Activated CD8-positive, alpha-beta T cell treated with anti-CD3 and anti-CD28 coated beads for 36 hours (primary cell): Measurements from ENCODE around the gene WDFY2. TPM values are rescaled to one million over a fixed set of nuclear protein-coding genes. Genes with fewer than 3 reads are reported as not detected.
A peak's percentile ranks its signal among the peaks of the same experiment; 100 is the strongest.

ENCODE experiments used
- ATAC-seq: fragments of 200-7000 bp; cut with Tn5 transposase; one replicate; pipeline ENCODE4 v1.10.0; 2021; ENCODE audit warnings: mild to moderate bottlenecking, moderate library complexity
- CTCF ChIA-PET: fragments of 350-600 bp; sonication (Branson Sonifier 250); formaldehyde crosslinking; loops from one replicate; lab custom pipeline; 2021; ENCODE audit warnings: antibody characterized with exemption; lab: Charles Lee
- POLR2A ChIA-PET: fragments of 350-600 bp; sonication (Branson Sonifier 250); formaldehyde crosslinking; loops from one replicate; lab custom pipeline; 2021; ENCODE audit warnings: antibody characterized with exemption; lab: Charles Lee
- DNase-seq: peaks from one replicate; pipeline ENCODE4 v3.0.0-alpha.2; 2020
- H3K27ac Mint-ChIP-seq: one replicate; pipeline ENCODE4 v1.8.0; 2021; ENCODE audit warnings: mild to moderate bottlenecking, mixed read lengths
- H3K27me3 Mint-ChIP-seq: one replicate; pipeline ENCODE4 v1.8.0; 2021; ENCODE audit warnings: mixed read lengths
- H3K36me3 Mint-ChIP-seq: one replicate; pipeline ENCODE4 v1.8.0; 2021; ENCODE audit warnings: low read depth, mixed read lengths
- H3K4me1 Mint-ChIP-seq: one replicate; pipeline ENCODE4 v1.8.0; 2021; ENCODE audit warnings: low read depth, mixed read lengths
- H3K4me3 Mint-ChIP-seq: one replicate; pipeline ENCODE4 v1.8.0; 2021; ENCODE audit warnings: mild to moderate bottlenecking, moderate library complexity, mixed read lengths
- H3K9me3 Mint-ChIP-seq: one replicate; pipeline ENCODE4 v1.8.0; 2021; ENCODE audit warnings: mixed read lengths
- intact Hi-C: fragments of 100-400 bp; cut with micrococcal nuclease; formaldehyde crosslinking; loops from one replicate; pipeline ENCODE4 v1.10.0; 2022
- total RNA-seq, 2 experiments: library from RNA; stranded (reverse); gene quantifications; one replicate each; pipeline ENCODE4 v1.2.3, GENCODE V29; 2021
- TF ChIP-seq, protein P1 (sequence below): fragments of 200-600 bp; IDR thresholded peaks from one replicate; pipeline ENCODE4 v1.8.0; 2022; ENCODE audit warnings: antibody characterized with exemption, mild to moderate bottlenecking

Gene WDFY2
- total RNA-seq, 2 experiments from 2014 or later, result 11.2 to 11.6 TPM

- no peak for DNase-seq
- POLR2A ChIA-PET, result no interaction called here
- ATAC-seq, result no peak
- peaks cover 30% of the 10 kb centered on the region for H3K4me1 Mint-ChIP-seq
- no peak overlapping the region for H3K27ac Mint-ChIP-seq
- H3K27me3 Mint-ChIP-seq, result no peaks in the 10 kb centered on the region
- no peak overlapping the region for H3K4me3 Mint-ChIP-seq
- no peaks in the 10 kb centered on the region for H3K9me3 Mint-ChIP-seq
- TF ChIP-seq, protein P1, sequence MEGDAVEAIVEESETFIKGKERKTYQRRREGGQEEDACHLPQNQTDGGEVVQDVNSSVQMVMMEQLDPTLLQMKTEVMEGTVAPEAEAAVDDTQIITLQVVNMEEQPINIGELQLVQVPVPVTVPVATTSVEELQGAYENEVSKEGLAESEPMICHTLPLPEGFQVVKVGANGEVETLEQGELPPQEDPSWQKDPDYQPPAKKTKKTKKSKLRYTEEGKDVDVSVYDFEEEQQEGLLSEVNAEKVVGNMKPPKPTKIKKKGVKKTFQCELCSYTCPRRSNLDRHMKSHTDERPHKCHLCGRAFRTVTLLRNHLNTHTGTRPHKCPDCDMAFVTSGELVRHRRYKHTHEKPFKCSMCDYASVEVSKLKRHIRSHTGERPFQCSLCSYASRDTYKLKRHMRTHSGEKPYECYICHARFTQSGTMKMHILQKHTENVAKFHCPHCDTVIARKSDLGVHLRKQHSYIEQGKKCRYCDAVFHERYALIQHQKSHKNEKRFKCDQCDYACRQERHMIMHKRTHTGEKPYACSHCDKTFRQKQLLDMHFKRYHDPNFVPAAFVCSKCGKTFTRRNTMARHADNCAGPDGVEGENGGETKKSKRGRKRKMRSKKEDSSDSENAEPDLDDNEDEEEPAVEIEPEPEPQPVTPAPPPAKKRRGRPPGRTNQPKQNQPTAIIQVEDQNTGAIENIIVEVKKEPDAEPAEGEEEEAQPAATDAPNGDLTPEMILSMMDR, result no peak
- peaks cover 7% of the 10 kb centered on the region for H3K36me3 Mint-ChIP-seq
- intact Hi-C loops, result no loop called here
- CTCF ChIA-PET, result interaction anchor here (0.6 to 1.1 kb wide), 3 partner anchors 14 to 316 kb away, joined by 3 to 4 read pairs (median 3); no protein-coding TSS in a partner anchor
Observed at GRCh38 chr13:51760592-51760991, 176.3 kb downstream of the WDFY2 start.

- no peak overlapping the region for H3K4me3 Mint-ChIP-seq
- H3K27me3 Mint-ChIP-seq, result no peaks in the 10 kb centered on the region
- no peaks in the 10 kb centered on the region for H3K9me3 Mint-ChIP-seq
- ChIA-PET CTCF (interaction anchor here (1.5 kb wide), 1 partner anchor 22 kb away, joined by 3 read pairs; no protein-coding TSS in a partner anchor), POLR2A (no interaction called here)
- peaks cover 5% of the 10 kb centered on the region for H3K36me3 Mint-ChIP-seq
- no peak overlapping the region for H3K27ac Mint-ChIP-seq
- peaks cover 37% of the 10 kb centered on the region for H3K4me1 Mint-ChIP-seq
- intact Hi-C loops, result no loop called here
- TF ChIP-seq, protein P1, result no peak
- DNase-seq (no peak), ATAC-seq (no peak)
Observed at GRCh38 chr13:51761643-51762350, 177.5 kb downstream of the WDFY2 start.

DNA sequence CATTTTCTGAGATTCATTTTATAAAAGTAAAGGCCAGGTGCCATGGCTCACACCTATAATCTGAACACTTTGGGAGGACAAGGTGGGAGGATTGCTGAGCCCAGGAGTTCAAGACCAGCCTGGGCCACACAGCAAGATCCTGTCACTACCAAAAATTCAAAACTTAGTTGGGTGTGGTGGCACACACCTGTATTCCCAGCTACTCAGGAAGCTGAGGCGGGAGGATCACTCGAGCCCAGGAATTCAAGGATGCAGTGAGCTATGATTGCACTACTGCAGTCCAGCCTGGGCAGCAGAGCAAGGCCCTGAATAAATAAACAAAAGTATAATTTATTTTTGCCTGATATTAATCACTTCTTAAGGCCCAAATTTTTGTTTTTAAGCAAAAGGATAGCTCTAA, 179.2 kb downstream of the WDFY2 start:
- DNase-seq (no peak), ATAC-seq (no peak)
- no peaks in the 10 kb centered on the region for H3K9me3 Mint-ChIP-seq
- POLR2A ChIA-PET, result interaction anchor here (1.1 to 1.6 kb wide), 3 partner anchors 35 to 310 kb away, joined by 4 to 6 read pairs (median 5); partner anchors contain the start of gene INTS6
- H3K27me3 Mint-ChIP-seq, result no peaks in the 10 kb centered on the region
- CTCF ChIA-PET, result interaction anchor here (1.0 to 2.0 kb wide), 9 partner anchors 15 to 364 kb away, joined by 3 to 10 read pairs (median 5); no protein-coding TSS in a partner anchor
- H3K4me3 Mint-ChIP-seq, result no peak overlapping the region
- TF ChIP-seq, protein P1, result no peak
- H3K36me3 Mint-ChIP-seq, result peaks cover 7% of the 10 kb centered on the region
- H3K4me1 Mint-ChIP-seq, result peaks cover 37% of the 10 kb centered on the region
- intact Hi-C loops, result no loop called here
- peak overlapping the region; percentile 96 for H3K27ac Mint-ChIP-seq

DNA sequence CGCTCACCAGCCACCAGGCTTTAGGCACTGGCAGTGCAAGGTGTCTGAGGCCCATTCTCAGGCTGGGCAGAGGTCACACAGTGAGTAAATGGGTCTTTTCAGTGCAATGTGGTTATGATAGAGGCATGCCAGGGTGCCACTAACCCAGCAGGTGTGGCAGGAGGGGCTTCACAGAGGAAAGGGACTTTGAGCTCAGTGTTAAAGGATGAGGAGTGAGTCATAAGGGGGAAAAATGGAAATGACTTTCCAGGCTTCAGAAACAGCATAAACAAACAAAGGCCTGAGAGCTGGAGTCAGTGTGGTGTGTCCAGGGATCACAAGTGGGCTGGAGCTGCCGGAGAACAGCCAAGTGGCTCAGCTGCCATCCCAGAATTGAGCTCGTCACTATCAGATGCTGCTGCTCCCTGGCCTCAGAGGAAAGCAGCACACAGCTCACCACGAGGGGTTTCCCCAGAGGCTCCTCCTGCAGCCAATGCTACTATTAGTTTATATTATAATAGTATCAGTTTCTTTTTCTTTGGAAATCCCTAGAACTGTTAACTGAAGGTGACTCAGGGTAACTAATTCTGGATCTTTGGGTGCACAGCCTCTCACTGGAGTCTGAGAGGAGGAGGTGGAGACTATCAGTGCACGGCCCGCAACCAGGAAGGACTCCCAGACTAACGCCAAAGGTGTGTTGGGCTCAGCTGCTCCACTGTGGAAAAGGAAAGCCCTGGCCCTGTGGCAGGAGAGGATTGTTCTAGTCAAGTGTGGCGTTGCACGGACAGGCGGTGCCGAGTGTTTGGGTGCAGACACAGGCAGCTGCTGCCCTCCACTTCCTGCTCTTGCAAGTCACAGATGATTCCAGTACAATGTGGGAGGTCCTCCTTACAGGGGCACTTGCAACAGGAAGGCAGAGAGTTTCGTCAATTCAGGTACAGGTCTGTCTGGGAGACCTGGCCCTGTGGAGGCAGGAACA, 180.2 kb downstream of the WDFY2 start:
- DNase-seq (peak; percentile 85), ATAC-seq (peak; percentile 89)
- Mint-ChIP-seq H3K4me1 (peaks cover 37% of the 10 kb centered on the region), H3K9me3 (no peaks in the 10 kb centered on the region), H3K36me3 (peaks cover 5% of the 10 kb centered on the region), H3K27me3 (no peaks in the 10 kb centered on the region), H3K4me3 (peak overlapping the region; percentile 77), H3K27ac (peak overlapping the region; percentile 96)
- CTCF ChIA-PET, result interaction anchor here (0.7 to 2.0 kb wide), 16 partner anchors 16 to 363 kb away, joined by 3 to 10 read pairs (median 4); no protein-coding TSS in a partner anchor
- TF ChIP-seq, protein P1, result no peak
- POLR2A ChIA-PET, result interaction anchor here (0.6 to 1.6 kb wide), 8 partner anchors 22 to 311 kb away, joined by 3 to 6 read pairs (median 4); partner anchors contain the start of gene INTS6
- intact Hi-C loops, result no loop called here
